GM12878 (cell line): Measurements from ENCODE around the gene TXNDC15. TPM values are rescaled to one million over a fixed set of nuclear protein-coding genes. Genes with fewer than 3 reads are reported as not detected.

ENCODE experiments used
- ATAC-seq: fragments of 200-7000 bp; cut with Tn5 transposase; 3 replicates; pipeline ENCODE4 v1.9.1; 2020; ENCODE audit warnings: mild to moderate bottlenecking, moderate library complexity
- BruUV-seq: library from RNA; stranded (reverse); fragments of 400-500 nt; replicated peaks from 2 replicates; lab custom pipeline; 2021; lab: Mats Ljungman, UMichigan
- CTCF ChIA-PET: fragments of 300-600 bp; sonication (Branson Sonifier 250); formaldehyde crosslinking; extraction: SDS; loops from one replicate; lab custom pipeline; 2021; ENCODE audit warnings: inconsistent platforms; lab: Yijun Ruan, JAX
- POLR2A ChIA-PET: fragments of 350-600 bp; formaldehyde crosslinking; extraction: SDS; loops from one replicate; lab custom pipeline; 2021; ENCODE audit warnings: inconsistent platforms; lab: Charles Lee
- RAD21 ChIA-PET: fragments of 300-600 bp; sonication (Branson Sonifier 250); formaldehyde crosslinking; loops from one replicate; lab custom pipeline; 2023; ENCODE audit warnings: antibody characterized with exemption; ENCODE audit not compliant: unreplicated experiment; lab: Charles Lee
- SMC1A ChIA-PET: fragments of 300-600 bp; sonication (Branson Sonifier 250); formaldehyde crosslinking; loops from one replicate; lab custom pipeline; 2023; ENCODE audit not compliant: unreplicated experiment, uncharacterized antibody; lab: Charles Lee
- DNase-seq: peaks from one replicate; pipeline ENCODE4 v3.0.0-alpha.2; 2011; ENCODE audit warnings: low read depth, low spot score
- FAIRE-seq: peaks from 3 replicates; lab custom pipeline; 2011; peaks lifted over from hg19 to GRCh38; lab: Jason Lieb, UNC
- H2AFZ ChIP-seq: 2 replicates; pipeline ENCODE4 v1.6.0; 2011; ENCODE audit warnings: low read depth, low read length, control low read depth; ENCODE audit not compliant: control insufficient read depth
- H3K27ac ChIP-seq: 2 replicates; pipeline ENCODE4 v1.5.1; 2011; ENCODE audit warnings: control low read depth; ENCODE audit not compliant: control insufficient read depth, insufficient read depth
- H3K27me3 ChIP-seq, 2 experiments: replicated peaks in 1 of 2; 2 replicates each; pipeline versions ENCODE4 v1.6.0 to v1.6.1; 2011; ENCODE audit warnings: low read length in 1 of 2; ENCODE audit not compliant: control insufficient read depth in 2 of 2, insufficient read depth in 2 of 2
- H3K36me3 ChIP-seq, 2 experiments: 2 replicates each; pipeline ENCODE4 v1.5.1; 2011; ENCODE audit warnings: low read length in 1 of 2; ENCODE audit not compliant: control insufficient read depth in 2 of 2, insufficient read depth in 2 of 2
- H3K4me1 ChIP-seq: 2 replicates; pipeline ENCODE4 v1.6.1; 2011; ENCODE audit warnings: mild to moderate bottlenecking, low read length, moderate library complexity, mixed read lengths; ENCODE audit not compliant: control insufficient read depth, insufficient read depth
- H3K4me2 ChIP-seq: 2 replicates; pipeline ENCODE4 v1.6.0; 2011; ENCODE audit warnings: control low read depth; ENCODE audit not compliant: control insufficient read depth, insufficient read depth
- H3K4me3 ChIP-seq: fragments of 200-600 bp; sonication (generic); 2 replicates; pipeline ENCODE4 v1.5.1; 2016
- H3K79me2 ChIP-seq: 2 replicates; pipeline ENCODE4 v1.6.0; 2011; ENCODE audit warnings: low read length; ENCODE audit not compliant: control insufficient read depth, insufficient read depth
- H3K9ac ChIP-seq: 2 replicates; pipeline ENCODE4 v1.8.0; 2011; ENCODE audit warnings: low read length, control low read depth, mixed read lengths; ENCODE audit not compliant: control insufficient read depth, insufficient read depth
- H3K9me3 ChIP-seq: replicated peaks from 3 replicates; pipeline ENCODE4 v1.5.1; 2011; ENCODE audit warnings: mild to moderate bottlenecking, low read length; ENCODE audit not compliant: control insufficient read depth, insufficient read depth
- H4K20me1 ChIP-seq: 2 replicates; pipeline ENCODE4 v1.6.0; 2011; ENCODE audit not compliant: control insufficient read depth, insufficient read depth
- CHD2 ChIP-seq: IDR thresholded peaks from 2 replicates; pipeline ENCODE4 v1.6.1; 2011; ENCODE audit warnings: low read depth, low read length, improper control_type of control experiment, borderline replicate concordance
- EZH2 ChIP-seq: IDR thresholded peaks from 2 replicates; pipeline ENCODE4 v1.6.1; 2012; ENCODE audit warnings: low read depth, mild to moderate bottlenecking, control low read depth, inconsistent platforms, low read length, borderline replicate concordance; ENCODE audit not compliant: control insufficient read depth
- RAD21 ChIP-seq: IDR thresholded peaks from 2 replicates; pipeline ENCODE4 v1.6.1; 2011; ENCODE audit warnings: mild to moderate bottlenecking, low read depth, low read length, moderate library complexity; ENCODE audit not compliant: insufficient read depth
- RAD51 ChIP-seq: fragments of 450-650 bp; IDR thresholded peaks from 2 replicates; pipeline ENCODE4 v1.6.1; 2016; ENCODE audit warnings: moderate library complexity, mild to moderate bottlenecking, inconsistent platforms
- SMC3 ChIP-seq: IDR thresholded peaks from 2 replicates; pipeline ENCODE4 v1.6.1; 2011; ENCODE audit warnings: low read length, improper control_type of control experiment, borderline replicate concordance
- YBX1 ChIP-seq: fragments of 450-650 bp; IDR thresholded peaks from 2 replicates; pipeline ENCODE4 v1.6.1; 2016; ENCODE audit warnings: antibody characterized with exemption
- WGBS: methylation state at CpG from one replicate; pipeline ENCODE4 v1.1.6; 2016; ENCODE audit warnings: low lambda C conversion rate; ENCODE audit not compliant: insufficient replicate concordance, insufficient coverage; ENCODE audit errors: missing lambda C conversion rate; 5-methylcytosine and 5-hydroxymethylcytosine counted together
- in situ Hi-C: fragments of 300-500 bp; cut with MboI; formaldehyde crosslinking; loops from 9 replicates; pipeline ENCODE4 v1.14.3; 2018; ENCODE audit warnings: mixed read lengths
- intact Hi-C: fragments of 100-400 bp; cut with micrococcal nuclease; formaldehyde crosslinking; loops from one replicate; pipeline ENCODE4 v1.14.2; 2022; ENCODE audit not compliant: unreplicated experiment
- polyA plus RNA-seq, 11 experiments: library from polyadenylated mRNA; depleted of rRNA in 4 of 11; unstranded in 6 of 11; stranded (reverse) in 5 of 11; fragments of >200 nt; fragmentation: Nextera tagmentation in 4 of 11; fragmentation: Illumina TruSeq in 1 of 11; extraction: Ambion mirVana in 4 of 11; extraction: Trizol in 1 of 11; gene quantifications; 1 replicate in 1 of 11; 2 replicates in 10 of 11; pipeline versions ENCODE4 v1.2.1 to v1.2.3, GENCODE V29; 2011 to 2016; ENCODE audit warnings: inconsistent platforms in 2 of 11, missing spikeins in 2 of 11, low read depth in 1 of 11
- total RNA-seq, 4 experiments: library from RNA; depleted of rRNA in 3 of 4; stranded (reverse); fragments of >200 nt in 3 of 4; fragmentation: Illumina TruSeq in 1 of 4; extraction: Trizol in 1 of 4; gene quantifications; 2 replicates each; pipeline versions ENCODE4 v1.2.1 to v1.2.3, GENCODE V29; 2013 to 2021
- TF ChIP-seq, protein P1 (sequence below): fragments of 450-650 bp; IDR thresholded peaks from 2 replicates; pipeline ENCODE4 v1.6.1; 2014; ENCODE audit warnings: mild to moderate bottlenecking
- TF ChIP-seq, protein P2 (sequence below), 3 experiments: IDR thresholded peaks in 2 of 3; conservative IDR thresholded peaks in 1 of 3; 2 replicates each; pipeline ENCODE4 v1.5.1; 2011; ENCODE audit warnings: low read depth in 3 of 3, low read length in 3 of 3, mild to moderate bottlenecking in 3 of 3, control low read depth in 2 of 3, moderate library complexity in 2 of 3, inconsistent platforms in 1 of 3, mixed read lengths in 1 of 3; ENCODE audit not compliant: control insufficient read depth in 2 of 3, insufficient read depth in 1 of 3; ENCODE audit errors: extremely low read depth in 1 of 3

Gene TXNDC15
- total and polyA plus RNA-seq, 10 of the 15 experiments (the other 5 are each of a cell fraction or from before 2014, with no cell fraction given), result 8.1 to 60.6 (median 38.1) TPM

DNA sequence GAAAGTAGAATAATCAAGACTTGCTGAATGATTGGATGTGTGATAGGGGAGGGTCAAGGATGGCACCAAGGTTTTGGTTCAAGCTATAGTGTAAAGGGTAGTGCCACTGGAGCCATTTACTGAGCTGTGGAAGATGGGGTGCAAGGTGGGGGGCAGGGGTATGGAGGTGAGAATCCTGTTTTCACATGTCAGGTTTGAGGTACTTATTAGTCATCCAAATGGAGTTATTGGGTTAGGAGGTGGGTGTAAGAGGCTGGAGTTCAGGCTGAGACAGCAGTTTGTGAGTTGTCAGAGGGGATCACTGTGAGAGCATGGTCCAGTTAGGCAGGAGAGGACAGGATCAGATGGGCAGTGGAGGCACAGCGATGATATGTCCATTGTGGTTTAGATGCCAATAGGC lies 39.6 kb downstream of the TXNDC15 start (continued):
- TF ChIP-seq YBX1 (no peak), RAD51 (no peak)
- TF ChIP-seq, protein P1, sequence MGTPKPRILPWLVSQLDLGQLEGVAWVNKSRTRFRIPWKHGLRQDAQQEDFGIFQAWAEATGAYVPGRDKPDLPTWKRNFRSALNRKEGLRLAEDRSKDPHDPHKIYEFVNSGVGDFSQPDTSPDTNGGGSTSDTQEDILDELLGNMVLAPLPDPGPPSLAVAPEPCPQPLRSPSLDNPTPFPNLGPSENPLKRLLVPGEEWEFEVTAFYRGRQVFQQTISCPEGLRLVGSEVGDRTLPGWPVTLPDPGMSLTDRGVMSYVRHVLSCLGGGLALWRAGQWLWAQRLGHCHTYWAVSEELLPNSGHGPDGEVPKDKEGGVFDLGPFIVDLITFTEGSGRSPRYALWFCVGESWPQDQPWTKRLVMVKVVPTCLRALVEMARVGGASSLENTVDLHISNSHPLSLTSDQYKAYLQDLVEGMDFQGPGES, result no peak

GRCh38 chr5:134917070-134917815 lies 43.1 kb downstream of the TXNDC15 start:
- ChIA-PET POLR2A (interaction anchor here (0.5 kb wide), 1 partner anchor 9 kb away, joined by 4 read pairs; no protein-coding TSS in a partner anchor), RAD21 (interaction anchor here (1.4 kb wide), 1 partner anchor 274 kb away, joined by 4 read pairs; no protein-coding TSS in a partner anchor), CTCF (interaction anchor here (0.8 to 2.4 kb wide), 8 partner anchors 9 to 509 kb away, joined by 3 to 19 read pairs (median 6); partner anchors contain the start of gene PCBD2), SMC1A (interaction anchor here (1.3 to 1.6 kb wide), 4 partner anchors 18 to 68 kb away, joined by 3 to 4 read pairs (median 4); no protein-coding TSS in a partner anchor)
- Histone ChIP-seq H3K4me1 (no peaks in the 10 kb centered on the region), H3K79me2 (no peaks in the 10 kb centered on the region), H2AFZ (no peak overlapping the region), H3K9ac (no peak overlapping the region), H3K27me3 (no peaks in the 10 kb centered on the region), H3K36me3 (peaks cover 3 to 4% of the 10 kb centered on the region in 2 experiments; a peak in 3 of 4 replicates), H3K9me3 (no peaks in the 10 kb centered on the region), H3K4me2 (no peak overlapping the region), H3K27ac (no peak overlapping the region), H4K20me1 (no peaks in the 10 kb centered on the region), H3K4me3 (no peak overlapping the region)
- intact Hi-C loops, result loop anchor here (1.0 kb wide), 1 partner anchor 274 kb away; no protein-coding TSS in a partner anchor
- in situ Hi-C loops, result no loop called here
- no TSS peak for BruUV-seq
- TF ChIP-seq CHD2 (no peak), RAD21 (0 out of 2 replicates have a peak, but pooled peaks have one; percentile 9), SMC3 (peak; percentile 18; the same call in 1 of the 2 replicates), EZH2 (no peak)
- TF ChIP-seq, protein P2, sequence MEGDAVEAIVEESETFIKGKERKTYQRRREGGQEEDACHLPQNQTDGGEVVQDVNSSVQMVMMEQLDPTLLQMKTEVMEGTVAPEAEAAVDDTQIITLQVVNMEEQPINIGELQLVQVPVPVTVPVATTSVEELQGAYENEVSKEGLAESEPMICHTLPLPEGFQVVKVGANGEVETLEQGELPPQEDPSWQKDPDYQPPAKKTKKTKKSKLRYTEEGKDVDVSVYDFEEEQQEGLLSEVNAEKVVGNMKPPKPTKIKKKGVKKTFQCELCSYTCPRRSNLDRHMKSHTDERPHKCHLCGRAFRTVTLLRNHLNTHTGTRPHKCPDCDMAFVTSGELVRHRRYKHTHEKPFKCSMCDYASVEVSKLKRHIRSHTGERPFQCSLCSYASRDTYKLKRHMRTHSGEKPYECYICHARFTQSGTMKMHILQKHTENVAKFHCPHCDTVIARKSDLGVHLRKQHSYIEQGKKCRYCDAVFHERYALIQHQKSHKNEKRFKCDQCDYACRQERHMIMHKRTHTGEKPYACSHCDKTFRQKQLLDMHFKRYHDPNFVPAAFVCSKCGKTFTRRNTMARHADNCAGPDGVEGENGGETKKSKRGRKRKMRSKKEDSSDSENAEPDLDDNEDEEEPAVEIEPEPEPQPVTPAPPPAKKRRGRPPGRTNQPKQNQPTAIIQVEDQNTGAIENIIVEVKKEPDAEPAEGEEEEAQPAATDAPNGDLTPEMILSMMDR (IDR thresholded peaks at IDR 0.05 in 2 of 3, conservative IDR thresholded peaks at IDR 0.05 in 1 of 3; ENCODE audit: control insufficient read depth in 2 of 3, extremely low read depth in 1 of 3, insufficient read depth in 1 of 3, low read depth in 3 of 3, low read length in 3 of 3), result peak; percentile 23 to 51 (median 29); a peak in 4 of 6 replicates
- WGBS, result 95% methylated on average over 10 of the region's 10 CpGs
- FAIRE-seq (no peak), DNase-seq (no peak), ATAC-seq (peak; percentile 66)
